ENCODE measurements around the gene ITGB4.

GRCh38 chr17:75764417-75764710, 43.1 kb downstream of the ITGB4 start:
- TF ChIP-seq POLR2AphosphoS5 (IDR thresholded peaks at IDR 0.05; ENCODE audit: low read depth) (no peak), CTCF (conservative IDR thresholded peaks at IDR 0.05; ENCODE audit: low read depth in 2 of 2) (no peak), EZH2 (IDR thresholded peaks at IDR 0.05; ENCODE audit: low read depth, unreplicated experiment) (no peak)

Measured in GM23338 (cell line).